ENCODE results near the gene KREMEN2.
"Not testable (repeated sequence)": the region's sequence is repeated elsewhere in the genome, so short reads cannot be mapped to it uniquely, and the experiment has no call there.

KREMEN2 gene

DNA sequence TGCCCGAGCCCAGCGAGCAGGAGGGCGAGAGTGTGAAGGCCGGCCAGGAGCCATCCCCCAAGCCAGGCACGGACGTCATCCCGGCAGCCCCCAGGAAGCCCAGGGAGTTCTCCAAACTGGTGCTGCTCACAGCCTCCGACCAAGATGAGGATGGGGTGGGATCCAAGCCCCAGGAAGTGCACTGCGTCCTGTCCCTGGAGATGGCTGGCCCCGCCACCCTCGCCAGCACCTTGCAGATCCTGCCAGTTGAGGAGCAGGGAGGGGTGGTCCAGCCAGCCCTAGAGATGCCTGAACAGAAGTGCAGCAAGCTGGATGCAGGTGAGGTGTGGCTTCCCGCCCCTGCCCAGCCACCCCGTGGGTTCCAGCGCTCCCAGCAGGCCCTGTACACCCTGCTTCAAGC is 34.4 kb upstream of the KREMEN2 start:
- peaks cover 10% of the 10 kb centered on the region for H3K36me3 ChIP-seq (ENCODE audit: control insufficient read depth, insufficient read depth, low read length)
- peaks cover 10% of the 10 kb centered on the region for H3K4me1 ChIP-seq (ENCODE audit: control insufficient read depth, insufficient read depth, low read length)
- no peaks in the 10 kb centered on the region for H3K9me3 ChIP-seq (ENCODE audit: control insufficient read depth, insufficient read depth, low read length)
- no peak overlapping the region for H3K9ac ChIP-seq (ENCODE audit: low read depth, low read length)
- no peak overlapping the region for H3K4me3 ChIP-seq (ENCODE audit: low read depth, low read length)
- peaks cover 2% of the 10 kb centered on the region for H3K27me3 ChIP-seq (ENCODE audit: control insufficient read depth, insufficient read depth, low read length)

DNA sequence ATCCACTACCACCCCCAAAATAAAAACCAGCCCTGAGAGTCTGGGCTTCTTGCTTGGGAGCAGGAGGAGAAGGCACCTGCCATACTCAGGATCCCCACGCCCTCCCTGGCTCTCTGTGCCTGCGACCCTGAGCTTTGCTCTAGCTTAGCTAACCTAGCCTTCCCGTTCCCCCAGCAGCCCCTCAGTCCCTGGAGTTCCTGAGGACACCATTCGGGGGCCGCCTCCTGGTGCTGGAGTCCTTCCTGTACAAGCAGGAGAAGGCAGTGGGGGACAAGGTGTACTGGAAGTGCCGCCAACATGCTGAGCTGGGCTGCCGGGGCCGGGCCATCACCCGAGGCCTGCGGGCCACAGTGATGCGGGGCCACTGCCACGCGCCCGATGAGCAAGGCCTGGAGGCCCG is 33.8 kb upstream of the KREMEN2 start:
- H3K4me1 ChIP-seq (ENCODE audit: control insufficient read depth, insufficient read depth, low read length): peaks cover 9% of the 10 kb centered on the region
- peaks cover 11% of the 10 kb centered on the region for H3K36me3 ChIP-seq (ENCODE audit: control insufficient read depth, insufficient read depth, low read length)
- peaks cover 2% of the 10 kb centered on the region for H3K27me3 ChIP-seq (ENCODE audit: control insufficient read depth, insufficient read depth, low read length)
- no peaks in the 10 kb centered on the region for H3K9me3 ChIP-seq (ENCODE audit: control insufficient read depth, insufficient read depth, low read length)
- no peak overlapping the region for H3K4me3 ChIP-seq (ENCODE audit: low read depth, low read length)
- no peak overlapping the region for H3K9ac ChIP-seq (ENCODE audit: low read depth, low read length)

DNA sequence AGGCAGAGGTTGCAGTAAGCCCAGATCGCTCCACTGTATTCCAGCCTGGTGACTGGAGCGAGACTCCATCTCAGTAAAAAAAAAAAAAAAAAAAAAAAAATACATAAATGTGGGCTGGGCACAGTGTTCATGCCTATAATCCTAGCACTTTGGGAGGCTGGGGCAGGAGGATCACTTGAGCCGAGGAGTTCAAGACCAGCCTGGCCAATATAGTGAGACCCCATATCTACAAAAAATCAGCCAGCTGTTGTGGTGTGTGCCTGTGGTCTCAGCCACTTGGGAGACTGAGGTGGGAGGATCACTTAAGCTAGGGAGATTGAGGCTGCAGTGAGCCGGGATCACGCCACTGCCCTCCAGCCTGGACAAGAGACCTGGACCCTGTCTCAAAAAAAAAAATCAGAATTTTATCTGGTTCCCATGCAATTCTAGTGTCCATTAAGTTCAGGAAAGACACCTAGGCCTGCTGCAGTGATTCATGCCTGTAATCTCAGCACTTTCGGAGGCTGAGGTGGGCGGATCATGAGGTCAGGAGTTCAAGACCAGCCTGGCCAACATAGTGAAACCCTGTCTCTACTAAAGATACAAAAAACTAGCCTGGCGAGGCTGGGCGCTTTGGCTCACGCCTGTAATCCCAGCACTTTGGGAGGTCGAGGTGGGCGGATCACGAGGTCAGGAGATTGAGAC is 32.7 kb upstream of the KREMEN2 start:
- not testable (repeated sequence) for H3K4me1 ChIP-seq (ENCODE audit: control insufficient read depth, insufficient read depth, low read length); H3K9ac ChIP-seq (ENCODE audit: low read depth, low read length); H3K9me3 ChIP-seq (ENCODE audit: control insufficient read depth, insufficient read depth, low read length); H3K4me3 ChIP-seq (ENCODE audit: low read depth, low read length); H3K27me3 ChIP-seq (ENCODE audit: control insufficient read depth, insufficient read depth, low read length)
- peaks cover 14% of the 10 kb centered on the region for H3K36me3 ChIP-seq (ENCODE audit: control insufficient read depth, insufficient read depth, low read length)

DNA sequence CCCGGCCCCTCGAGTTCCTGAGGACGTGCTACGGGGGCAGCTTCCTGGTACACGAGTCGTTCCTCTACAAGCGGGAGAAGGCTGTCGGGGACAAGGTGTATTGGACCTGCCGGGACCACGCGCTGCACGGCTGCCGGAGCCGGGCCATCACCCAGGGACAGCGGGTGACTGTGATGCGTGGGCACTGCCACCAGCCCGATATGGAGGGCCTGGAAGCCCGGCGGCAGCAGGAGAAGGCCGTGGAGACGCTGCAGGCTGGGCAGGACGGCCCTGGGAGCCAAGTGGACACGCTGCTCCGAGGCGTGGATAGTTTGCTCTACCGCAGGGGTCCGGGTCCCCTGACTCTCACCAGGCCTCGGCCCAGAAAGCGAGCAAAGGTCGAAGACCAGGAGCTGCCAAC is 30.9 kb upstream of the KREMEN2 start:
- Histone ChIP-seq H3K4me1 (ENCODE audit: control insufficient read depth, insufficient read depth, low read length) (peaks cover 3% of the 10 kb centered on the region), H3K9ac (ENCODE audit: low read depth, low read length) (no peak overlapping the region), H3K36me3 (ENCODE audit: control insufficient read depth, insufficient read depth, low read length) (peaks cover 24% of the 10 kb centered on the region), H3K9me3 (ENCODE audit: control insufficient read depth, insufficient read depth, low read length) (no peaks in the 10 kb centered on the region), H3K4me3 (ENCODE audit: low read depth, low read length) (no peak overlapping the region), H3K27me3 (ENCODE audit: control insufficient read depth, insufficient read depth, low read length) (no peaks in the 10 kb centered on the region)

DNA sequence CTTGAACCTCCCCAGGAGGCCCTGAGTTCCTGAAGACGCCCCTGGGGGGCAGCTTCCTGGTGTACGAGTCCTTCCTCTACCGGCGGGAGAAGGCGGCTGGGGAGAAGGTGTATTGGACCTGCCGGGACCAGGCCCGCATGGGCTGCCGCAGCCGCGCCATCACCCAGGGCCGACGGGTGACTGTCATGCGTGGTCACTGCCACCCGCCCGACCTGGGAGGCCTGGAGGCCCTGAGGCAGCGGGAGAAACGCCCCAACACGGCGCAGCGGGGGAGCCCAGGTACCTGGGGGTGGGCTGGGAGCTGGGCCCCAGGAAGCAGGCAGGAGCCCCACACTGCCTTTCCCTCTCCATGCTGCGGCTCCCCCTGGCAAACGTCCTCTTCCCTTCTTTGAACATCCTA is 30.4 kb upstream of the KREMEN2 start:
- H3K4me1 ChIP-seq (ENCODE audit: control insufficient read depth, insufficient read depth, low read length): no peaks in the 10 kb centered on the region
- no peaks in the 10 kb centered on the region for H3K27me3 ChIP-seq (ENCODE audit: control insufficient read depth, insufficient read depth, low read length)

DNA sequence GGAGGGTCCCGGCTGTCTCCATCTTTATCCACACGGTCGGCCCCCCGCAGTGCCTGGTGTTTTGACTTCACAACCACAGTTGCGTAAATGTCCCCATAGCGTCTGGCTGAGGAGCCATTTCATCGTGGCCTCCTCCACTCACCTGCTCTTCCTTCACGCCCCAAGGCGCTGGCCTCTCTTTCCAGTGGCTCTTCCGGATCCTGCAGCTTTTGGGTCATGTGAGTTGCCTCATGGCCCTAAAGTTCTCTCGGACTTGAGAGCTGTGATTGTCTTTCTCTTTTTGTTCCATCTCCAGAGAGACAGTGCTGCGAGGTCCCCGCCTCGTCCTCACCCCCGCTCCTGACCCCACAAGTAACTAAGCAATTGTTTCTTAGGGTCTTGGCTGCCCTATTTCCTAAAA is 29.6 kb upstream of the KREMEN2 start:
- H3K27me3 ChIP-seq (ENCODE audit: control insufficient read depth, insufficient read depth, low read length): no peaks in the 10 kb centered on the region
- H3K4me1 ChIP-seq (ENCODE audit: control insufficient read depth, insufficient read depth, low read length): no peaks in the 10 kb centered on the region
- H3K36me3 ChIP-seq (ENCODE audit: control insufficient read depth, insufficient read depth, low read length): peaks cover 29% of the 10 kb centered on the region

More for the DNA sequence above, 30.4 kb upstream of the KREMEN2 start:
- H3K9me3 ChIP-seq (ENCODE audit: control insufficient read depth, insufficient read depth, low read length): no peaks in the 10 kb centered on the region
- peaks cover 24% of the 10 kb centered on the region for H3K36me3 ChIP-seq (ENCODE audit: control insufficient read depth, insufficient read depth, low read length)
- H3K9ac ChIP-seq (ENCODE audit: low read depth, low read length): no peak overlapping the region
- H3K4me3 ChIP-seq (ENCODE audit: low read depth, low read length): no peak overlapping the region

DNA sequence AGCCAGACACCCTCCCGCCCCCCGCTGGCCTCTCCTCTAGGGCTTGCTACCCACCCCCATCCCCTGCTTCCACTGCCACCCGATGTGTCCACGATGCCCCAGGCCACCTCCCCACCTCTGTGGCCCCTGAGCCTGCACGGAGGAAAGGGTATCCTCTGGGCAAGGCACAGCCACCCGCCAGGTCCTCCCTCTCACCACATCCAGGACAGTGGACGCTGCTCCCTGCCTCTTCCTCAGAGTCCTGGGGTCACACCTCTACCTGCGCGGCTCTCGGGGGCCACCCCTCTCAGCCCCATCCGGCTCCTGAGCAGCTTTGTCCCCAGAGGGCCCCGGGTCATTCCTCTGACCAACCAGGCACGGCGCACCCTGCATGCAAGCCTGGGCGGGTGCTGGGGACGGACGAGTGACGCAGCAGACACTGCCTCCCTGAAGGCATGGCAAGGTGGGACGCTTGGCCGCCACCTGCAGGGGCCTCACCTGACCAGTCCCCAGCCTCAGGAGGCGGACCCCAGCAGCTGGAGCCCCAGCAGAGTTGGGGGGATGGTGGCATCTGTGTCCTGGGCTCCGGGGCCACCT is 27.6 kb upstream of the KREMEN2 start:
- Histone ChIP-seq H3K36me3 (ENCODE audit: control insufficient read depth, insufficient read depth, low read length) (peaks cover 23% of the 10 kb centered on the region), H3K4me1 (ENCODE audit: control insufficient read depth, insufficient read depth, low read length) (no peaks in the 10 kb centered on the region), H3K9ac (ENCODE audit: low read depth, low read length) (no peak overlapping the region), H3K9me3 (ENCODE audit: control insufficient read depth, insufficient read depth, low read length) (no peaks in the 10 kb centered on the region), H3K4me3 (ENCODE audit: low read depth, low read length) (no peak overlapping the region), H3K27me3 (ENCODE audit: control insufficient read depth, insufficient read depth, low read length) (no peaks in the 10 kb centered on the region)

More for the DNA sequence above, 29.6 kb upstream of the KREMEN2 start:
- no peak overlapping the region for H3K4me3 ChIP-seq (ENCODE audit: low read depth, low read length)
- H3K9ac ChIP-seq (ENCODE audit: low read depth, low read length): no peak overlapping the region
- no peaks in the 10 kb centered on the region for H3K9me3 ChIP-seq (ENCODE audit: control insufficient read depth, insufficient read depth, low read length)

DNA sequence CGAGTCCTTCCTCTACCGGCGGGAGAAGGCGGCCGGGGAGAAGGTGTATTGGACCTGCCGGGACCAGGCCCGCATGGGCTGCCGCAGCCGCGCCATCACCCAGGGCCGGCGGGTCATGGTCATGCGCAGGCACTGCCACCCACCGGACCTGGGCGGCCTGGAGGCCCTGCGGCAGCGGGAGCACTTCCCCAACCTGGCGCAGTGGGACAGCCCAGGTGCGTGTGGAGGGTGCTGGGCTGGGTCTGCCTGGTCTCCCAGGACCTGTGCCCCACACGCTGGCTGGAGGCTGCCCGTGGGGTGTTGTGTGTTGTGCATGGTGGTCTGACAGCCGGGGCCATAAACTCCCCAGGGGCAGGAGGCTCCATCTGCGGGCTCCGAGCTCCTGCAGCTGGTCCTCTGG is 26.9 kb upstream of the KREMEN2 start:
- H3K9ac ChIP-seq (ENCODE audit: low read depth, low read length): no peak overlapping the region
- H3K27me3 ChIP-seq (ENCODE audit: control insufficient read depth, insufficient read depth, low read length): no peaks in the 10 kb centered on the region
- no peaks in the 10 kb centered on the region for H3K9me3 ChIP-seq (ENCODE audit: control insufficient read depth, insufficient read depth, low read length)
- H3K36me3 ChIP-seq (ENCODE audit: control insufficient read depth, insufficient read depth, low read length): peaks cover 23% of the 10 kb centered on the region
- no peak overlapping the region for H3K4me3 ChIP-seq (ENCODE audit: low read depth, low read length)
- H3K4me1 ChIP-seq (ENCODE audit: control insufficient read depth, insufficient read depth, low read length): no peaks in the 10 kb centered on the region

DNA sequence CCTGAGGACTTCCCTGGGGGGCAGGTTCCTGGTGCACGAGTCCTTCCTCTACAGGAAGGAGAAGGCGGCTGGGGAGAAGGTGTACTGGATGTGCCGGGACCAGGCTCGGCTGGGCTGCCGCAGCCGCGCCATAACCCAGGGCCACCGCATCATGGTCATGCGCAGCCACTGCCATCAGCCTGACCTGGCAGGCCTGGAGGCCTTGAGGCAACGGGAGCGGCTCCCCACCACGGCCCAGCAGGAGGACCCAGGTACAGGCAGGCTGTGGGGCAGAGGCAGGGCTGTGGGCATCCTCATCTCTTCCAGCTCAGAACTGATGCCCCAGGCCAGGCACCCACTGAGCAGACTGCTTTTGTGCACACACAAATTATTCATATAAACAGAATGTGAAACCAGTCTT is 25.9 kb upstream of the KREMEN2 start:
- H3K4me1 ChIP-seq (ENCODE audit: control insufficient read depth, insufficient read depth, low read length): no peaks in the 10 kb centered on the region
- peaks cover 21% of the 10 kb centered on the region for H3K36me3 ChIP-seq (ENCODE audit: control insufficient read depth, insufficient read depth, low read length)
- H3K9me3 ChIP-seq (ENCODE audit: control insufficient read depth, insufficient read depth, low read length): no peaks in the 10 kb centered on the region
- H3K27me3 ChIP-seq (ENCODE audit: control insufficient read depth, insufficient read depth, low read length): no peaks in the 10 kb centered on the region
- H3K9ac ChIP-seq (ENCODE audit: low read depth, low read length): no peak overlapping the region
- H3K4me3 ChIP-seq (ENCODE audit: low read depth, low read length): no peak overlapping the region

DNA sequence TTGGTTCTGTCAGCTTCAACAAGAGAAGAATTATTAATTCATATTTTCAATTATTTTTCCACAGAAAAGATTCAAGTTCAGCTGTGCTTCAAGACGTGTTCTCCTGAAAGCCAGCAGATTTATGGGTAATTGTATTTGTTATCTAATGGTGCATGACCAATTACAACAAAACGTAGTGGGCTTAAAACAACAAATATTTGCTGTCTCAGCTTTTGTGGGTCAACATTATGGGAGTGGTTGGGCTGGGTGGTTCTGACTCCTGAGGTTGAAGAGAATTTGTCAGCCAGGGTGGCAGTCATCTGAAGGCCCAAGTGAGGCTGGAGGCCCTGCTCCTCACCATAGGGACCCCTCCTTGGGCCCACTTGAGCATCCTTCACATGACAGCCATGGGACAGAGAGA is 24.1 kb upstream of the KREMEN2 start:
- H3K9ac ChIP-seq (ENCODE audit: low read depth, low read length): no peak overlapping the region
- H3K27me3 ChIP-seq (ENCODE audit: control insufficient read depth, insufficient read depth, low read length): no peaks in the 10 kb centered on the region

DNA sequence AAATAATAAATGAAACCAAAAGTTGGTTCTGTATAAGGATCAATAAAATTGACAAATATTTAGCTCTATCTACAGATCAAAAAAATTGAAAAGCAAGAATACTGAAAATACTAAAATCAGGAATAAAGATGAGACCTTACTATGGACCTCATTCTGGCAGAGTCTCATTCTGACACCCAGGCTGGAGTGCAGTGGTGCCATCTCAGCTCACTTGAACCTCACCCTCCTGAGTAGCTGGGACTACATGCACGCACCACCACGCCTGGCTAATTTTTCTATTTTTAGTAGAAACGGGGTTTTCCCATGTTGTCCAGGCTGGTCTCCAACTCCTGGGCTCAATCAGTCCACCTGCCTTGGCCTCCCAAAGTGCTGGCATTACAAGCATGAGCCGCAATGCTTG is 22.0 kb upstream of the KREMEN2 start:
- Histone ChIP-seq H3K27me3 (ENCODE audit: control insufficient read depth, insufficient read depth, low read length) (no peaks in the 10 kb centered on the region), H3K4me3 (ENCODE audit: low read depth, low read length) (no peak overlapping the region), H3K9ac (ENCODE audit: low read depth, low read length) (no peak overlapping the region), H3K36me3 (ENCODE audit: control insufficient read depth, insufficient read depth, low read length) (peaks cover 13% of the 10 kb centered on the region), H3K9me3 (ENCODE audit: control insufficient read depth, insufficient read depth, low read length) (no peaks in the 10 kb centered on the region), H3K4me1 (ENCODE audit: control insufficient read depth, insufficient read depth, low read length) (no peaks in the 10 kb centered on the region)

More for the DNA sequence above, 24.1 kb upstream of the KREMEN2 start:
- Histone ChIP-seq H3K4me1 (ENCODE audit: control insufficient read depth, insufficient read depth, low read length) (no peaks in the 10 kb centered on the region), H3K4me3 (ENCODE audit: low read depth, low read length) (no peak overlapping the region), H3K36me3 (ENCODE audit: control insufficient read depth, insufficient read depth, low read length) (peaks cover 19% of the 10 kb centered on the region), H3K9me3 (ENCODE audit: control insufficient read depth, insufficient read depth, low read length) (no peaks in the 10 kb centered on the region)

DNA sequence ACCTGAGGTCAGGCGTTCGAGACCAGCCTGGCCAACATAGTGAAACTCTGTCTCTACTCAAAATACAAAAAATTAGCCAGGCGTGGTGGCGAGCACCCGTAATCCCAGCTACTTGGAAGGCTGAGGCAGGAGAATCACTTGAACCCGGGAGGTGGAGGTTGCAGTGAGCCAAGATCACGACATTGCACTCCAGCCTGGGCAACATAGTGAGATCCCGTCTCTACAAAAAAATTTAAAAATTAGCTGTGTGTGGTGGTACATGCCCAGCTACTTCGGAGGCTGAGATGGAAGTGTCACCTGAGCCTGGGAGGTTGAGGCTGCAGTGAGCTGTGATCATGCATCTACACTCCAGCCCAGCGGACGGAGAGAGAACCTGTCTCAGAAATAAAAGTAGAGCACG is 20.4 kb upstream of the KREMEN2 start:
- not testable (repeated sequence) for H3K9ac ChIP-seq (ENCODE audit: low read depth, low read length); H3K4me3 ChIP-seq (ENCODE audit: low read depth, low read length); H3K36me3 ChIP-seq (ENCODE audit: control insufficient read depth, insufficient read depth, low read length); H3K27me3 ChIP-seq (ENCODE audit: control insufficient read depth, insufficient read depth, low read length); H3K9me3 ChIP-seq (ENCODE audit: control insufficient read depth, insufficient read depth, low read length); H3K4me1 ChIP-seq (ENCODE audit: control insufficient read depth, insufficient read depth, low read length)
